ENCODE results near the gene COL9A1. TPM values are rescaled to one million over a fixed set of nuclear protein-coding genes. Genes with fewer than 3 reads are reported as not detected.

COL9A1 gene
- total RNA-seq, 1 experiment from 2014 or later, result 7.8 TPM

GRCh38 chr6:70312165-70312745 lies 9.4 kb upstream of the COL9A1 start:
- Histone ChIP-seq H4K20me1 (ENCODE audit: control insufficient read depth, insufficient read depth, insufficient read length) (no peaks in the 10 kb centered on the region), H3K9me3 (ENCODE audit: control insufficient read depth, low read depth, low read length) (no peaks in the 10 kb centered on the region), H4K8ac (replicated peaks; ENCODE audit: insufficient read length, low read depth, low read length) (no peak overlapping the region), H2BK120ac (ENCODE audit: low read depth, low read length, poor library complexity, severe bottlenecking) (no peak overlapping the region), H3K23ac (ENCODE audit: insufficient read length, low read depth, low read length) (no peak overlapping the region), H3K79me2 (ENCODE audit: insufficient read depth, low read length) (no peaks in the 10 kb centered on the region), H2AFZ (ENCODE audit: low read length) (no peak overlapping the region), H3K14ac (ENCODE audit: insufficient read depth, low read length) (no peak overlapping the region), H3K4ac (ENCODE audit: low read depth, low read length) (no peak overlapping the region), H3K27me3 (ENCODE audit: insufficient read depth, low read length) (no peaks in the 10 kb centered on the region), H2BK5ac (ENCODE audit: insufficient read length, low read length) (no peak overlapping the region), H3K56ac (ENCODE audit: insufficient read length, low read depth, low read length) (no peak overlapping the region), H3K4me2 (ENCODE audit: insufficient read depth, insufficient read length, low read length) (no peak overlapping the region), H3K23me2 (ENCODE audit: insufficient read length, low read depth, low read length, poor library complexity, severe bottlenecking) (no peaks in the 10 kb centered on the region), H2BK20ac (ENCODE audit: low read depth, low read length, poor library complexity, severe bottlenecking) (no peak overlapping the region), H4K91ac (ENCODE audit: insufficient read length, low read depth, low read length) (no peak overlapping the region), H3T11ph (ENCODE audit: low read length) (no peak overlapping the region), H2BK12ac (ENCODE audit: insufficient read length, low read depth, low read length) (no peak overlapping the region), H3K9ac (ENCODE audit: extremely low read depth, insufficient read length, low read length) (no peak overlapping the region), H2AK5ac (ENCODE audit: insufficient read length, low read length) (no peak overlapping the region), H4K5ac (ENCODE audit: insufficient read length, low read depth, low read length) (no peak overlapping the region), H3K18ac (ENCODE audit: insufficient read length, low read depth, low read length) (no peak overlapping the region), H3K27ac (ENCODE audit: insufficient read length, low read depth, low read length) (no peak overlapping the region), H3K79me1 (ENCODE audit: insufficient read depth, low read depth, low read length, poor library complexity, severe bottlenecking) (no peaks in the 10 kb centered on the region), H2BK15ac (ENCODE audit: low read depth, low read length) (no peak overlapping the region), H3K4me1 (ENCODE audit: insufficient read depth, low read length) (no peaks in the 10 kb centered on the region)
- no peak overlapping the region; a peak in 1 of 7 replicates for H3K27ac Mint-ChIP-seq
- no peaks in the 10 kb centered on the region for H3K27me3 Mint-ChIP-seq (ENCODE audit: low read depth)
- DNase-seq, result no peak
- H3K36me3 Mint-ChIP-seq (ENCODE audit: insufficient read depth in 1 of 3, low read depth in 3 of 3), result peaks cover 0 to 2% (median 0%) of the 10 kb centered on the region in 3 experiments; a peak in 2 of 7 replicates
- no peak overlapping the region for H3K4me3 Mint-ChIP-seq
- peaks cover under 1 to 3% of the 10 kb centered on the region in 2 experiments for H3K9me3 Mint-ChIP-seq
- TF ChIP-seq CTCF (conservative IDR thresholded peaks at IDR 0.05), result no peak
- peaks cover 4 to 5% of the 10 kb centered on the region in 2 experiments; a peak in 3 of 4 replicates for H3K4me1 Mint-ChIP-seq
- WGBS (ENCODE audit: extremely low coverage, insufficient read length, low lambda C conversion rate), result no CpG with 5 or more reads among the region's 5 CpGs

Measured in H9 (cell line).